IMR-90 (cell line): Measurements from ENCODE around the gene SLX9. TPM values are rescaled to one million over a fixed set of nuclear protein-coding genes. Genes with fewer than 3 reads are reported as not detected.

Source experiments
- ATAC-seq: fragments of 200-7000 bp; cut with Tn5 transposase; 2 replicates; pipeline ENCODE4 v1.9.1; 2020; ENCODE audit warnings: low read depth, mild to moderate bottlenecking, moderate library complexity
- BruUV-seq: library from RNA; stranded (reverse); fragments of 400-500 nt; replicated peaks from 2 replicates; lab custom pipeline; 2021; lab: Mats Ljungman, UMichigan
- CTCF ChIA-PET: fragments of 300-600 bp; formaldehyde crosslinking; extraction: SDS; loops from one replicate; lab custom pipeline; 2021; ENCODE audit warnings: antibody characterized with exemption; lab: Yijun Ruan, JAX
- POLR2A ChIA-PET: fragments of 300-600 bp; sonication (Branson Sonifier 250); formaldehyde crosslinking; loops from one replicate; lab custom pipeline; 2022; ENCODE audit warnings: antibody characterized with exemption; ENCODE audit not compliant: unreplicated experiment; lab: Charles Lee
- DNase-seq: peaks from one replicate; pipeline ENCODE4 v3.0.0; 2013
- H2AFZ ChIP-seq: replicated peaks from 2 replicates; pipeline ENCODE3; 2013; ENCODE audit warnings: low read length, mild to moderate bottlenecking; ENCODE audit not compliant: poor library complexity
- H2AK5ac ChIP-seq: 2 replicates; pipeline ENCODE4 v1.6.1; 2013; ENCODE audit warnings: low read depth, low read length, inconsistent platforms
- H2AK9ac ChIP-seq: replicated peaks from 2 replicates; pipeline ENCODE3; 2013; ENCODE audit warnings: mild to moderate bottlenecking, low read depth, low read length, moderate library complexity; ENCODE audit not compliant: poor library complexity
- H2BK120ac ChIP-seq: 2 replicates; pipeline ENCODE4 v1.6.1; 2013; ENCODE audit warnings: low read depth, low read length, inconsistent platforms
- H2BK15ac ChIP-seq: 3 replicates; pipeline ENCODE4 v1.6.1; 2013; ENCODE audit warnings: low read depth, low read length, inconsistent platforms
- H2BK20ac ChIP-seq: 2 replicates; pipeline ENCODE4 v1.6.1; 2013; ENCODE audit warnings: low read depth, mild to moderate bottlenecking, inconsistent platforms, low read length, moderate library complexity
- H2BK5ac ChIP-seq: 2 replicates; pipeline ENCODE4 v1.6.1; 2013; ENCODE audit warnings: mild to moderate bottlenecking, low read depth, low read length, inconsistent platforms; ENCODE audit not compliant: poor library complexity, severe bottlenecking
- H3K14ac ChIP-seq: replicated peaks from 2 replicates; pipeline ENCODE4 v1.6.1; 2013; ENCODE audit warnings: low read depth, low read length, inconsistent platforms
- H3K18ac ChIP-seq: 2 replicates; pipeline ENCODE4 v1.6.1; 2013; ENCODE audit warnings: low read depth, low read length, control low read depth
- H3K23ac ChIP-seq: 2 replicates; pipeline ENCODE4 v1.6.1; 2013; ENCODE audit warnings: low read depth, low read length, inconsistent platforms
- H3K27ac ChIP-seq: 2 replicates; pipeline ENCODE4 v1.5.1; 2013; ENCODE audit warnings: mild to moderate bottlenecking, control low read depth, low read length; ENCODE audit not compliant: insufficient read depth
- H3K27me3 ChIP-seq: 2 replicates; pipeline ENCODE4 v1.6.1; 2013; ENCODE audit warnings: low read length; ENCODE audit not compliant: control insufficient read depth, insufficient read depth
- H3K36me3 ChIP-seq: 2 replicates; pipeline ENCODE4 v1.6.1; 2013; ENCODE audit warnings: low read length, mixed read lengths; ENCODE audit not compliant: control insufficient read depth, insufficient read depth
- H3K4ac ChIP-seq: 2 replicates; pipeline ENCODE4 v1.6.1; 2013; ENCODE audit warnings: low read depth, low read length, inconsistent platforms
- H3K4me1 ChIP-seq: 2 replicates; pipeline ENCODE4 v1.6.1; 2013; ENCODE audit warnings: low read length, mixed read lengths; ENCODE audit not compliant: control insufficient read depth, insufficient read depth
- H3K4me2 ChIP-seq: 2 replicates; pipeline ENCODE4 v1.6.1; 2013; ENCODE audit warnings: low read depth, mild to moderate bottlenecking, control low read depth, low read length, moderate library complexity
- H3K4me3 ChIP-seq: 2 replicates; pipeline ENCODE4 v1.5.1; 2013; ENCODE audit warnings: low read depth, mild to moderate bottlenecking, control low read depth, low read length, moderate library complexity; ENCODE audit not compliant: insufficient read depth
- H3K56ac ChIP-seq: 2 replicates; pipeline ENCODE4 v1.6.1; 2013; ENCODE audit warnings: low read length, inconsistent platforms; ENCODE audit not compliant: insufficient read depth; ENCODE audit errors: extremely low read depth
- H3K79me1 ChIP-seq, 2 experiments: 2 replicates each; pipeline ENCODE4 v1.6.1; 2013; ENCODE audit warnings: low read length in 2 of 2, inconsistent platforms in 1 of 2, low read depth in 1 of 2
- H3K9ac ChIP-seq: 2 replicates; pipeline ENCODE4 v1.6.1; 2013; ENCODE audit warnings: low read depth, low read length, control low read depth
- H3K9me1 ChIP-seq: 2 replicates; pipeline ENCODE4 v1.6.1; 2013; ENCODE audit warnings: low read length, inconsistent platforms; ENCODE audit not compliant: insufficient read depth
- H3K9me3 ChIP-seq: 2 replicates; pipeline ENCODE4 v1.6.1; 2013; ENCODE audit warnings: low read length; ENCODE audit not compliant: control insufficient read depth, insufficient read depth
- H4K20me1 ChIP-seq: 2 replicates; pipeline ENCODE4 v1.6.1; 2013; ENCODE audit warnings: low read length, inconsistent platforms; ENCODE audit not compliant: insufficient read depth
- H4K5ac ChIP-seq: 2 replicates; pipeline ENCODE4 v1.6.1; 2013; ENCODE audit warnings: mild to moderate bottlenecking, low read depth, low read length, control low read depth
- H4K8ac ChIP-seq, 2 experiments: 2 replicates each; pipeline ENCODE4 v1.6.1; 2013; ENCODE audit warnings: low read depth in 2 of 2, low read length in 2 of 2, control low read depth in 1 of 2, inconsistent platforms in 1 of 2
- H4K91ac ChIP-seq: 2 replicates; pipeline ENCODE4 v1.6.1; 2013; ENCODE audit warnings: low read depth, low read length, inconsistent platforms; ENCODE audit not compliant: insufficient read depth
- BHLHE40 ChIP-seq: fragments of 150-350 bp; IDR thresholded peaks from 2 replicates; pipeline ENCODE4 v1.6.1; 2016; ENCODE audit warnings: mild to moderate bottlenecking, low read depth, low read length
- CTCF ChIP-seq: conservative IDR thresholded peaks from 2 replicates; pipeline ENCODE4 v1.5.1; 2012; ENCODE audit warnings: mild to moderate bottlenecking, low read depth, low read length, improper control_type of control experiment
- MXI1 ChIP-seq: IDR thresholded peaks from 2 replicates; pipeline ENCODE4 v1.6.1; 2012; ENCODE audit warnings: low read depth, mild to moderate bottlenecking, low read length, moderate library complexity, borderline replicate concordance
- NFE2L2 ChIP-seq: fragments of 150-350 bp; IDR thresholded peaks from 2 replicates; pipeline ENCODE4 v1.6.1; 2016; ENCODE audit warnings: low read depth, mild to moderate bottlenecking, low read length
- POLR2A ChIP-seq: IDR thresholded peaks from 2 replicates; pipeline ENCODE4 v1.6.1; 2012; ENCODE audit warnings: mild to moderate bottlenecking, low read depth, low read length
- RCOR1 ChIP-seq: IDR thresholded peaks from 2 replicates; pipeline ENCODE4 v1.6.1; 2012; ENCODE audit warnings: mild to moderate bottlenecking, low read length, improper control_type of control experiment; ENCODE audit not compliant: insufficient replicate concordance
- WGBS, 2 experiments: methylation state at CpG; one replicate each; pipeline versions ENCODE4 v1.1.5 to v1.1.7; 2013; ENCODE audit warnings: missing lambda C conversion rate in 2 of 2; ENCODE audit not compliant: insufficient read length in 1 of 2; ENCODE audit errors: extremely low coverage in 2 of 2; 5-methylcytosine and 5-hydroxymethylcytosine counted together
- dilution Hi-C: fragments of 300-500 bp; cut with HindIII; formaldehyde crosslinking; loops from one replicate; pipeline ENCODE4 v1.14.3; 2018; ENCODE audit warnings: low sequenced_read_pairs; ENCODE audit not compliant: unreplicated experiment
- in situ Hi-C: fragments of 300-500 bp; cut with MboI; formaldehyde crosslinking; loops from 3 replicates; pipeline ENCODE4 v1.14.3; 2019; ENCODE audit warnings: low sequenced_read_pairs, inconsistent platforms, mixed read lengths
- intact Hi-C: fragments of 100-400 bp; cut with micrococcal nuclease; formaldehyde crosslinking; loops from 2 replicates; pipeline ENCODE4 v1.10.0; 2022
- polyA plus RNA-seq, 3 experiments: library from polyadenylated mRNA; depleted of rRNA; stranded (reverse); fragments of >200 nt; gene quantifications; 2 replicates each; pipeline ENCODE4 v1.2.3, GENCODE V29; 2012; ENCODE audit warnings: low replicate concordance in 1 of 3
- total RNA-seq: library from RNA; depleted of rRNA; stranded (reverse); fragments of >200 nt; gene quantifications from 2 replicates; pipeline ENCODE4 v1.2.3, GENCODE V29; 2012
- TF ChIP-seq, protein P1 (sequence below): fragments of 150-350 bp; IDR thresholded peaks from 2 replicates; pipeline ENCODE4 v1.6.1; 2017; ENCODE audit warnings: mild to moderate bottlenecking, antibody characterized with exemption, low read length, low read depth
- TF ChIP-seq, protein P2 (sequence below): fragments of 150-350 bp; IDR thresholded peaks from 2 replicates; pipeline ENCODE4 v1.6.1; 2016; ENCODE audit warnings: low read depth, mild to moderate bottlenecking, low read length, moderate library complexity, borderline replicate concordance

The SLX9 gene
- total and polyA plus RNA-seq, 2 of the 4 experiments (the other 2 are of a cell fraction), result 10.4 to 21.7 TPM

GRCh38 chr21:45016406-45017038 is 76.7 kb downstream of the SLX9 start (continued):
- TF ChIP-seq, protein P1, sequence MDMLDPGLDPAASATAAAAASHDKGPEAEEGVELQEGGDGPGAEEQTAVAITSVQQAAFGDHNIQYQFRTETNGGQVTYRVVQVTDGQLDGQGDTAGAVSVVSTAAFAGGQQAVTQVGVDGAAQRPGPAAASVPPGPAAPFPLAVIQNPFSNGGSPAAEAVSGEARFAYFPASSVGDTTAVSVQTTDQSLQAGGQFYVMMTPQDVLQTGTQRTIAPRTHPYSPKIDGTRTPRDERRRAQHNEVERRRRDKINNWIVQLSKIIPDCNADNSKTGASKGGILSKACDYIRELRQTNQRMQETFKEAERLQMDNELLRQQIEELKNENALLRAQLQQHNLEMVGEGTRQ, result no peak

DNA sequence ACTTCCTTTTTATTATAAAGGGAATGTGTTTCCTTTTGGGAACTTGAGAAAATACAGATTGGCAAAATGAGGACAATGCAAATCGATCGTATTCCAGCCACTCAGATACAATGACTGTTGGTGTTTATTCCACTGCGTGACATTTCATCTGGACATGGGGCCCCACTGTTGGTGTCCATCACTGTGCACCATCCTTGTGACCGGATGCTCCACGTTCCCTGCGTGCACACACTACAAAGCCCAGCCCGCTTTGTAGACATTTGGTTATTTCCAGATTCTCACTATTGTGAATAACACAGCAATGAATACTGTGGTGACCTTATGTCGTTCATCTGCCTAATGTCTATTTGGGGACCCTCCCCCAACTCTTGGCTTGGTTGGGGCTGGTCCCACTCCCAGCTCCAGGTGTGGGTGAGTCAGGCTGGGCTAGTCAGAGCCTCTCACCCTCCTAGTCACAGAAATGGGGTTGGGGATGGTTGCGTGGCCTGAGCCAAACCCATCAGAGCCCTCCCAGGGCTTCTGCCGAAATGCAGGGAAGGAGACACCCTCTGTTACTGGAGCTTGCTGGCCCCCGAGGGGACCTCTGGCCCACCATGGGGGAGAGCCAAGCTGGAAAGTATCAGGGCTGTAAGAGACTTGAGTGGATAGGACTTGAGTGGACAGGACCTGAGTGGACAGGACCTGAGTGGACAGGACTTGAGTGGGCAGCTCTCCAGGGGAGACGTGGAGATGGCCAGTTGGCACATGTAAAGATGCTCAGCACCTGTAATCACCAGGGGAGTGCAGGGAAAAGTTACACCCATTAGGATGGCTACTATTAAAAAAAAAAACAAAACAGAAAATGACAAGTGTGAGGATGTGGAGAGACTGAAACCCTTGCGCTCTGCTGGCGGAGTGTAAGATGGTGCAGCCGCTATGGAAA is 77.5 kb downstream of the SLX9 start:
- Histone ChIP-seq H3K14ac (peak overlapping the region; percentile 61; the same call in 1 of the 2 replicates), H3K4me1 (peaks cover 15% of the 10 kb centered on the region), H3K9me1 (peaks cover 11% of the 10 kb centered on the region), H2BK120ac (peak overlapping the region; percentile 78), H4K20me1 (no peaks in the 10 kb centered on the region; the same call in 1 of the 2 replicates), H3K36me3 (no peaks in the 10 kb centered on the region), H3K4me3 (no peak overlapping the region), H3K27ac (no peak overlapping the region; the same call in 1 of the 2 replicates), H2AFZ (no peak overlapping the region), H3K79me1 (peaks cover 0 to 10% of the 10 kb centered on the region in 2 experiments; a peak in 1 of 4 replicates), H3K4me2 (no peak overlapping the region), H3K23ac (peak overlapping the region; percentile 51), H4K5ac (no peak overlapping the region; the same call in 1 of the 2 replicates), H3K56ac (no peak overlapping the region), H3K4ac (peak overlapping the region; percentile 92), H2BK15ac (peak overlapping the region; percentile 98), H3K27me3 (no peaks in the 10 kb centered on the region), H3K18ac (0 out of 2 replicates have a peak overlapping the region, but pooled peaks have one; percentile 14), H2AK9ac (peak overlapping the region; percentile 65), H2BK5ac (no peak overlapping the region), H4K91ac (peak overlapping the region; percentile 81), H2AK5ac (peak overlapping the region; percentile 90), H3K9me3 (no peaks in the 10 kb centered on the region), H4K8ac (peak overlapping the region; percentile 34 to 81), H2BK20ac (peak overlapping the region; percentile 30), H3K9ac (no peak overlapping the region)
- in situ Hi-C loops, result no loop called here
- DNase-seq (peak; percentile 19), ATAC-seq (no peak)
- intact Hi-C loops, result no loop called here
- no TSS peak for BruUV-seq
- CTCF ChIA-PET, result no interaction called here
- POLR2A ChIA-PET, result no interaction called here
- 59% methylated on average over 6 of the region's 15 CpGs; no CpG with 5 or more reads in 1 of the 2 experiments for WGBS, 2 experiments
- dilution Hi-C loops, result no loop called here
- TF ChIP-seq, protein P1, result no peak
- TF ChIP-seq RCOR1 (no peak), BHLHE40 (no peak), POLR2A (no peak), CTCF (no peak), MXI1 (no peak), NFE2L2 (no peak)
- TF ChIP-seq, protein P2, sequence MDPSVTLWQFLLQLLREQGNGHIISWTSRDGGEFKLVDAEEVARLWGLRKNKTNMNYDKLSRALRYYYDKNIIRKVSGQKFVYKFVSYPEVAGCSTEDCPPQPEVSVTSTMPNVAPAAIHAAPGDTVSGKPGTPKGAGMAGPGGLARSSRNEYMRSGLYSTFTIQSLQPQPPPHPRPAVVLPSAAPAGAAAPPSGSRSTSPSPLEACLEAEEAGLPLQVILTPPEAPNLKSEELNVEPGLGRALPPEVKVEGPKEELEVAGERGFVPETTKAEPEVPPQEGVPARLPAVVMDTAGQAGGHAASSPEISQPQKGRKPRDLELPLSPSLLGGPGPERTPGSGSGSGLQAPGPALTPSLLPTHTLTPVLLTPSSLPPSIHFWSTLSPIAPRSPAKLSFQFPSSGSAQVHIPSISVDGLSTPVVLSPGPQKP, result no peak
